OCI-LY1 (cell line): ENCODE measurements around the gene FBXL17.

ENCODE experiments used
- CTCF ChIP-seq: fragments of 200-600 bp; sonication (generic), shearing (Covaris generic); IDR thresholded peaks from 2 replicates; pipeline ENCODE4 v1.5.1; 2017; ENCODE audit warnings: mild to moderate bottlenecking, antibody characterized with exemption, low read length, moderate library complexity, mixed read lengths
- EZH2 ChIP-seq: fragments of 200-600 bp; sonication (generic), shearing (Covaris generic); IDR thresholded peaks from 2 replicates; pipeline ENCODE4 v1.8.0; 2017; ENCODE audit warnings: borderline replicate concordance, mixed run types, mild to moderate bottlenecking, antibody characterized with exemption, low read length, moderate library complexity, mixed read lengths

GRCh38 chr5:107926121-107926520 is 455.8 kb downstream of the FBXL17 start:
- no peak for TF ChIP-seq CTCF
- no peak for TF ChIP-seq EZH2
